Measurements from ENCODE around the gene MRPS10.

MRPS10 gene

GRCh38 chr6:42239736-42240375 lies 22.2 kb upstream of the MRPS10 start:
- peak; percentile 67 for DNase-seq (ENCODE audit: low read depth, low spot score)
- H3K27ac ChIP-seq, result peak overlapping the region; percentile 93

GRCh38 chr6:42239333-42239732 lies 21.7 kb upstream of the MRPS10 start:
- H3K27ac ChIP-seq, result peak overlapping the region; percentile 93
- no peak for DNase-seq (ENCODE audit: low read depth, low spot score)

GRCh38 chr6:42237857-42238256 lies 20.2 kb upstream of the MRPS10 start:
- H3K27ac ChIP-seq, result peak overlapping the region; percentile 93
- DNase-seq (ENCODE audit: low read depth, low spot score), result no peak

GRCh38 chr6:42236682-42237473 lies 19.2 kb upstream of the MRPS10 start:
- no peak overlapping the region for H3K27ac ChIP-seq

GRCh38 chr6:42236030-42236429 lies 18.4 kb upstream of the MRPS10 start:
- no peak for DNase-seq (ENCODE audit: low read depth, low spot score)
- no peak overlapping the region for H3K27ac ChIP-seq

More at GRCh38 chr6:42236682-42237473, 19.2 kb upstream of the MRPS10 start:
- DNase-seq (ENCODE audit: low read depth, low spot score), result no peak

- no peak for DNase-seq (ENCODE audit: low read depth, low spot score)
- H3K27ac ChIP-seq, result no peak overlapping the region
Observed at GRCh38 chr6:42232035-42232434, 14.4 kb upstream of the MRPS10 start.

- no peak overlapping the region for H3K27ac ChIP-seq
- no peak for DNase-seq (ENCODE audit: low read depth, low spot score)
Observed at GRCh38 chr6:42230345-42231321, 13.0 kb upstream of the MRPS10 start.

GRCh38 chr6:42229506-42230119 lies 12.0 kb upstream of the MRPS10 start:
- DNase-seq (ENCODE audit: low read depth, low spot score), result no peak

GRCh38 chr6:42228305-42228704 lies 10.6 kb upstream of the MRPS10 start:
- H3K27ac ChIP-seq, result peak overlapping the region; percentile 98
- DNase-seq (ENCODE audit: low read depth, low spot score), result no peak

More at GRCh38 chr6:42229506-42230119, 12.0 kb upstream of the MRPS10 start:
- H3K27ac ChIP-seq, result no peak overlapping the region

- peak overlapping the region; percentile 98 for H3K27ac ChIP-seq
- no peak for DNase-seq (ENCODE audit: low read depth, low spot score)
Observed at GRCh38 chr6:42227173-42227850, 9.7 kb upstream of the MRPS10 start.

GRCh38 chr6:42226645-42227143 lies 9.0 kb upstream of the MRPS10 start:
- DNase-seq (ENCODE audit: low read depth, low spot score), result peak; percentile 93
- peak overlapping the region; percentile 98 for H3K27ac ChIP-seq

- H3K27ac ChIP-seq, result peak overlapping the region; percentile 98
- no peak for DNase-seq (ENCODE audit: low read depth, low spot score)
Observed at GRCh38 chr6:42226161-42226611, 8.5 kb upstream of the MRPS10 start.

GRCh38 chr6:42225419-42225818 lies 7.8 kb upstream of the MRPS10 start:
- peak overlapping the region; percentile 98 for H3K27ac ChIP-seq

GRCh38 chr6:42225029-42225339 lies 7.3 kb upstream of the MRPS10 start:
- peak overlapping the region; percentile 98 for H3K27ac ChIP-seq
- no peak for DNase-seq (ENCODE audit: low read depth, low spot score)

More at GRCh38 chr6:42225419-42225818, 7.8 kb upstream of the MRPS10 start:
- DNase-seq (ENCODE audit: low read depth, low spot score), result no peak

GRCh38 chr6:42224222-42225028 lies 6.8 kb upstream of the MRPS10 start:
- H3K27ac ChIP-seq, result peak overlapping the region; percentile 98
- DNase-seq (ENCODE audit: low read depth, low spot score), result peak; percentile 89

- DNase-seq (ENCODE audit: low read depth, low spot score), result no peak
- H3K27ac ChIP-seq, result peak overlapping the region; percentile 98
Observed at GRCh38 chr6:42222448-42222847, 4.8 kb upstream of the MRPS10 start.

- no peak for DNase-seq (ENCODE audit: low read depth, low spot score)
- peak overlapping the region; percentile 98 for H3K27ac ChIP-seq
Observed at GRCh38 chr6:42221546-42221945, 3.9 kb upstream of the MRPS10 start.

GRCh38 chr6:42220807-42221206 lies 3.1 kb upstream of the MRPS10 start:
- peak overlapping the region; percentile 98 for H3K27ac ChIP-seq
- DNase-seq (ENCODE audit: low read depth, low spot score), result no peak

- H3K27ac ChIP-seq, result peak overlapping the region; percentile 75
- no peak for DNase-seq (ENCODE audit: low read depth, low spot score)
Observed at GRCh38 chr6:42217157-42217518, 523 bp downstream of the MRPS10 start.
